Measurements from ENCODE around the gene CCDC170. TPM values are rescaled to one million over a fixed set of nuclear protein-coding genes. Genes with fewer than 3 reads are reported as not detected.

Gene CCDC170
- total and polyA plus RNA-seq, 2 of the 8 experiments (the other 6 are each of a cell fraction or from before 2014, with no cell fraction given): 0.06 to 0.09 TPM

DNA sequence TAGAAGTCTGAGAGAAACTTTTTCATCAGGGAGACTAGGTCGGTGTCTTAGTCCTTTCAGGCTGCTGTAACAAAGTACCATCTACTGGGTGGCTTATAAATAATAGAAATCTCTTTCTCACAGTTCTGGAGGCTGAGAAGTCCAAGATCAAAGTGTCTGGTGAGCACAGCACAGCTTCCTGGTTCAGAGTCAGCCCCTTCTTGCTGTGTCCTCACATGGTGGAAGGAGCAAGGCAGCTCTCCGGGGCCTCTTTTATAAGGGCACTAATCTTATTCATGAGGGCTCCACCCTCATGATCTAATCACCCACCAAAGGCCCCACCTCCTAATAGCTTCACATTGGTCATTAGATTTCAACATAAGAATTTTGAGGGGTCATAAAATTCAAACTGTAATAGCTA lies 122.8 kb downstream of the CCDC170 start:
- Histone ChIP-seq H3K4me2 (ENCODE audit: insufficient read depth in 1 of 2, low read depth in 2 of 2, low read length in 2 of 2) (0 out of 4 replicates have a peak overlapping the region, but pooled peaks of 1 of the 2 experiments have one; percentile 19), H3K18ac (ENCODE audit: extremely low read depth, low read length) (peak overlapping the region; percentile 81; the same call in 1 of the 2 replicates), H2BK20ac (ENCODE audit: low read length) (peak overlapping the region; percentile 4; the same call in 1 of the 2 replicates), H3K56ac (replicated peaks; ENCODE audit: insufficient read length, low read depth, low read length) (no peak overlapping the region), H3K9ac (replicated peaks in 1 of 4; ENCODE audit: extremely low read depth in 1 of 4, low read depth in 3 of 4, low read length in 3 of 4) (no peak overlapping the region), H3K27ac (ENCODE audit: low read depth, low read length) (no peak overlapping the region; the same call in 1 of the 2 replicates), H2BK5ac (ENCODE audit: low read depth, low read length) (0 out of 2 replicates have a peak overlapping the region, but pooled peaks have one; percentile 15), H3K4me1 (replicated peaks in 1 of 4; ENCODE audit: control insufficient read depth in 3 of 4, insufficient read depth in 4 of 4, low read length in 3 of 4) (peaks cover 2 to 11% (median 6%) of the 10 kb centered on the region in 4 experiments; a peak in 6 of 7 replicates), H3K9me3 (ENCODE audit: insufficient read depth in 2 of 2, low read depth in 1 of 2, low read length in 1 of 2) (no peaks in the 10 kb centered on the region), H3K79me2 (ENCODE audit: control insufficient read depth in 1 of 2, insufficient read depth in 2 of 2, low read length in 2 of 2) (no peaks in the 10 kb centered on the region), H2BK15ac (ENCODE audit: low read length) (no peak overlapping the region), H3K36me3 (ENCODE audit: control insufficient read depth in 2 of 4, insufficient read depth in 4 of 4, low read length in 3 of 4) (no peaks in the 10 kb centered on the region), H3K4me3 (ENCODE audit: extremely low read depth in 1 of 4, insufficient read depth in 2 of 4, low read depth in 3 of 4, low read length in 4 of 4) (peak overlapping the region in 1 of 4 experiments; percentile 6; a peak in 1 of 8 replicates), H2AFZ (ENCODE audit: low read length) (peak overlapping the region; percentile 96; the same call in 1 of the 2 replicates), H3K23me2 (ENCODE audit: low read depth, low read length) (no peaks in the 10 kb centered on the region), H3K27me3 (replicated peaks in 1 of 4; ENCODE audit: control insufficient read depth in 3 of 4, extremely low read depth in 1 of 4, insufficient read depth in 3 of 4, low read length in 3 of 4) (no peaks in the 10 kb centered on the region), H4K91ac (replicated peaks; ENCODE audit: insufficient read length, low read length) (peak overlapping the region; percentile 5), H4K5ac (ENCODE audit: insufficient read length, low read depth, low read length) (no peak overlapping the region), H2BK120ac (replicated peaks; ENCODE audit: low read depth, low read length) (no peak overlapping the region), H2BK12ac (ENCODE audit: low read depth, low read length) (peak overlapping the region; percentile 50; the same call in 1 of the 2 replicates), H3K4ac (replicated peaks; ENCODE audit: insufficient read length, low read depth, low read length) (no peak overlapping the region), H4K8ac (ENCODE audit: extremely low read depth, insufficient read depth, low read length) (no peak overlapping the region), H4K20me1 (replicated peaks in 1 of 2; ENCODE audit: control insufficient read depth in 1 of 2, insufficient read depth in 2 of 2, low read length in 2 of 2) (no peaks in the 10 kb centered on the region), H3K23ac (ENCODE audit: insufficient read length) (no peak overlapping the region), H2AK5ac (ENCODE audit: low read depth, low read length) (no peak overlapping the region), H3K14ac (ENCODE audit: insufficient read length) (no peak overlapping the region), H3K79me1 (ENCODE audit: low read depth, low read length) (no peaks in the 10 kb centered on the region)
- CTCF ChIA-PET (ENCODE audit: partially characterized antibody): interaction anchor here (0.8 to 1.1 kb wide), 3 partner anchors 9 to 32 kb away, joined by 3 read pairs; no protein-coding TSS in a partner anchor
- no peak for DNase-seq (ENCODE audit: low read depth in 1 of 2, low spot score in 2 of 2)
- FAIRE-seq: no peak
- WGBS, 2 experiments (ENCODE audit: extremely low coverage in 1 of 2, insufficient coverage in 1 of 2, insufficient read length in 1 of 2, insufficient replicate concordance in 2 of 2, low coverage in 1 of 2, low lambda C conversion rate in 2 of 2, missing lambda C conversion rate in 1 of 2): 88% methylated on average over 2 of the region's 2 CpGs; no CpG with 5 or more reads in 1 of the 2 experiments
- POLR2A ChIA-PET (ENCODE audit: partially characterized antibody): interaction anchor here (0.9 kb wide), 1 partner anchor 32 kb away, joined by 3 read pairs; no protein-coding TSS in a partner anchor
- no peak for TF ChIP-seq SP4 (IDR thresholded peaks at IDR 0.05; ENCODE audit: low read length)
- TF ChIP-seq HDAC6 (IDR thresholded peaks at IDR 0.05; ENCODE audit: low read depth, low read length): no peak
- TF ChIP-seq NANOG (IDR thresholded peaks at IDR 0.05; ENCODE audit: insufficient read depth, low read depth, low read length, poor library complexity, severe bottlenecking): no peak
- no peak for TF ChIP-seq TAF7 (optimal IDR thresholded peaks at IDR 0.05; ENCODE audit: borderline replicate concordance, low read depth, low read length)
- no peak for TF ChIP-seq SRF (IDR thresholded peaks at IDR 0.05; ENCODE audit: low read depth, low read length)
- no peak for TF ChIP-seq GTF2F1 (IDR thresholded peaks at IDR 0.05; ENCODE audit: borderline replicate concordance, low read depth, low read length)
- TF ChIP-seq, protein P1, sequence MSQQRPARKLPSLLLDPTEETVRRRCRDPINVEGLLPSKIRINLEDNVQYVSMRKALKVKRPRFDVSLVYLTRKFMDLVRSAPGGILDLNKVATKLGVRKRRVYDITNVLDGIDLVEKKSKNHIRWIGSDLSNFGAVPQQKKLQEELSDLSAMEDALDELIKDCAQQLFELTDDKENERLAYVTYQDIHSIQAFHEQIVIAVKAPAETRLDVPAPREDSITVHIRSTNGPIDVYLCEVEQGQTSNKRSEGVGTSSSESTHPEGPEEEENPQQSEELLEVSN (IDR thresholded peaks at IDR 0.05): no peak
- TF ChIP-seq ASH2L (IDR thresholded peaks at IDR 0.05; ENCODE audit: low read length): no peak
